Upper lobe of left lung (tissue), 4 donors: ENCODE results near the gene MED13L.

Experiments used
- POLR2A ChIP-seq, 4 donors: fragments of 450-650 bp; IDR thresholded peaks; one replicate each; pipeline ENCODE4 v1.5.1; 2016 to 2017; ENCODE audit warnings: antibody characterized with exemption in 4 of 4, mild to moderate bottlenecking in 2 of 4
- TF ChIP-seq, protein P1 (sequence below), 6 experiments: fragments of 450-650 bp in 4 of 6; fragments of 200-600 bp in 2 of 6; sonication (generic) in 2 of 6; IDR thresholded peaks; one replicate each; pipeline ENCODE4 v1.5.1; 2016 to 2019; ENCODE audit warnings: antibody characterized with exemption in 6 of 6

- TF ChIP-seq, protein P1, sequence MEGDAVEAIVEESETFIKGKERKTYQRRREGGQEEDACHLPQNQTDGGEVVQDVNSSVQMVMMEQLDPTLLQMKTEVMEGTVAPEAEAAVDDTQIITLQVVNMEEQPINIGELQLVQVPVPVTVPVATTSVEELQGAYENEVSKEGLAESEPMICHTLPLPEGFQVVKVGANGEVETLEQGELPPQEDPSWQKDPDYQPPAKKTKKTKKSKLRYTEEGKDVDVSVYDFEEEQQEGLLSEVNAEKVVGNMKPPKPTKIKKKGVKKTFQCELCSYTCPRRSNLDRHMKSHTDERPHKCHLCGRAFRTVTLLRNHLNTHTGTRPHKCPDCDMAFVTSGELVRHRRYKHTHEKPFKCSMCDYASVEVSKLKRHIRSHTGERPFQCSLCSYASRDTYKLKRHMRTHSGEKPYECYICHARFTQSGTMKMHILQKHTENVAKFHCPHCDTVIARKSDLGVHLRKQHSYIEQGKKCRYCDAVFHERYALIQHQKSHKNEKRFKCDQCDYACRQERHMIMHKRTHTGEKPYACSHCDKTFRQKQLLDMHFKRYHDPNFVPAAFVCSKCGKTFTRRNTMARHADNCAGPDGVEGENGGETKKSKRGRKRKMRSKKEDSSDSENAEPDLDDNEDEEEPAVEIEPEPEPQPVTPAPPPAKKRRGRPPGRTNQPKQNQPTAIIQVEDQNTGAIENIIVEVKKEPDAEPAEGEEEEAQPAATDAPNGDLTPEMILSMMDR (IDR thresholded peaks at IDR 0.05) = peak in 4 of 6 experiments; percentile 18 to 50 (median 47)
- TF ChIP-seq POLR2A (IDR thresholded peaks at IDR 0.05) = no peak
Observed at GRCh38 chr12:116015525-116015924, 262.0 kb downstream of the MED13L start.
